H1 (cell line): ENCODE data around the gene ELMOD1. TPM values are rescaled to one million over a fixed set of nuclear protein-coding genes. Genes with fewer than 3 reads are reported as not detected.

Experiments
- CTCF ChIA-PET: fragments of 300-600 bp; sonication (Branson Sonifier 250); formaldehyde crosslinking; loops from one replicate; lab custom pipeline; 2021; ENCODE audit not compliant: partially characterized antibody; lab: Charles Lee
- POLR2A ChIA-PET: fragments of 300-600 bp; sonication (Branson Sonifier 250); formaldehyde crosslinking; loops from one replicate; lab custom pipeline; 2021; ENCODE audit warnings: inconsistent platforms; ENCODE audit not compliant: partially characterized antibody; lab: Charles Lee
- DNase-seq, 2 experiments: peaks; one replicate each; pipeline versions ENCODE4 v3.0.0 to v3.0.0-alpha.2; 2010 to 2022; ENCODE audit warnings: low spot score in 2 of 2, low read depth in 1 of 2, mixed read lengths in 1 of 2
- FAIRE-seq: peaks from 2 replicates; lab custom pipeline; 2011; peaks lifted over from hg19 to GRCh38; lab: Jason Lieb, UNC
- H2AFZ ChIP-seq: 2 replicates; pipeline ENCODE4 v1.8.1; 2012; ENCODE audit warnings: low read length, inconsistent platforms
- H2AK5ac ChIP-seq: 2 replicates; pipeline ENCODE4 v1.6.1; 2013; ENCODE audit warnings: low read depth, low read length
- H2BK120ac ChIP-seq: replicated peaks from 2 replicates; pipeline ENCODE3; 2013; ENCODE audit warnings: low read depth, low read length, inconsistent platforms
- H2BK12ac ChIP-seq: 2 replicates; pipeline ENCODE4 v1.6.1; 2013; ENCODE audit warnings: low read depth, low read length
- H2BK15ac ChIP-seq: 2 replicates; pipeline ENCODE4 v1.6.1; 2013; ENCODE audit warnings: low read length
- H2BK20ac ChIP-seq: 2 replicates; pipeline ENCODE4 v1.6.1; 2013; ENCODE audit warnings: low read length
- H2BK5ac ChIP-seq: 2 replicates; pipeline ENCODE4 v1.6.1; 2013; ENCODE audit warnings: low read depth, low read length
- H3K14ac ChIP-seq: 2 replicates; pipeline ENCODE4 v1.6.1; 2013; ENCODE audit warnings: inconsistent platforms; ENCODE audit not compliant: insufficient read length
- H3K18ac ChIP-seq: 2 replicates; pipeline ENCODE4 v1.6.1; 2013; ENCODE audit warnings: low read length; ENCODE audit errors: extremely low read depth
- H3K23ac ChIP-seq: 2 replicates; pipeline ENCODE4 v1.6.1; 2013; ENCODE audit warnings: inconsistent platforms; ENCODE audit not compliant: insufficient read length
- H3K23me2 ChIP-seq: 2 replicates; pipeline ENCODE4 v1.6.1; 2013; ENCODE audit warnings: low read depth, low read length
- H3K27ac ChIP-seq: 2 replicates; pipeline ENCODE4 v1.6.1; 2011; ENCODE audit warnings: low read depth, low read length, inconsistent platforms
- H3K27me3 ChIP-seq, 4 experiments: replicated peaks in 1 of 4; 1 replicate in 1 of 4; 2 replicates in 3 of 4; pipeline versions ENCODE4 v1.6.1 to v1.8.1; 2011 to 2013; ENCODE audit warnings: low read length in 3 of 4, mild to moderate bottlenecking in 3 of 4, inconsistent platforms in 2 of 4, mixed read lengths in 2 of 4, moderate library complexity in 1 of 4; ENCODE audit not compliant: control insufficient read depth in 3 of 4, insufficient read depth in 3 of 4; ENCODE audit errors: extremely low read depth in 1 of 4
- H3K36me3 ChIP-seq, 4 experiments: 2 replicates each; pipeline versions ENCODE4 v1.6.1 to v1.8.1; 2011 to 2013; ENCODE audit warnings: mild to moderate bottlenecking in 4 of 4, low read length in 3 of 4, moderate library complexity in 2 of 4, control low read depth in 1 of 4, inconsistent platforms in 1 of 4; ENCODE audit not compliant: insufficient read depth in 4 of 4, control insufficient read depth in 2 of 4
- H3K4ac ChIP-seq: replicated peaks from 2 replicates; pipeline ENCODE3; 2013; ENCODE audit warnings: low read length, low read depth, mixed read lengths, inconsistent platforms; ENCODE audit not compliant: insufficient read length
- H3K4me1 ChIP-seq, 4 experiments: replicated peaks in 1 of 4; 1 replicate in 1 of 4; 2 replicates in 3 of 4; pipeline versions ENCODE4 v1.6.1 to v1.8.1; 2011 to 2013; ENCODE audit warnings: low read length in 3 of 4, inconsistent platforms in 2 of 4, mixed read lengths in 1 of 4; ENCODE audit not compliant: insufficient read depth in 4 of 4, control insufficient read depth in 3 of 4
- H3K4me2 ChIP-seq, 2 experiments: 2 replicates each; pipeline versions ENCODE4 v1.6.1 to v1.8.1; 2011 to 2013; ENCODE audit warnings: low read depth in 2 of 2, low read length in 2 of 2, control low read depth in 1 of 2, inconsistent platforms in 1 of 2, mild to moderate bottlenecking in 1 of 2; ENCODE audit not compliant: insufficient read depth in 1 of 2
- H3K4me3 ChIP-seq, 4 experiments: fragments of 200-600, 300-600 bp in 1 of 4; sonication (generic), shearing (Covaris generic), sonication (Bioruptor Twin) in 1 of 4; 2 replicates each; pipeline versions ENCODE4 v1.5.1 to v1.8.1; 2011 to 2016; ENCODE audit warnings: low read length in 4 of 4, low read depth in 3 of 4, control low read depth in 2 of 4, inconsistent platforms in 2 of 4, mild to moderate bottlenecking in 2 of 4, mixed read lengths in 1 of 4, moderate library complexity in 1 of 4; ENCODE audit not compliant: insufficient read depth in 2 of 4; ENCODE audit errors: extremely low read depth in 1 of 4
- H3K56ac ChIP-seq: replicated peaks from 2 replicates; pipeline ENCODE3; 2013; ENCODE audit warnings: low read depth, mild to moderate bottlenecking, mixed read lengths, low read length, inconsistent platforms; ENCODE audit not compliant: insufficient read length
- H3K79me1 ChIP-seq: 2 replicates; pipeline ENCODE4 v1.6.1; 2013; ENCODE audit warnings: low read depth, low read length, control low read depth
- H3K79me2 ChIP-seq, 2 experiments: 2 replicates each; pipeline versions ENCODE4 v1.6.1 to v1.8.1; 2012 to 2013; ENCODE audit warnings: low read length in 2 of 2, mild to moderate bottlenecking in 2 of 2, inconsistent platforms in 1 of 2; ENCODE audit not compliant: insufficient read depth in 2 of 2, control insufficient read depth in 1 of 2
- H3K9ac ChIP-seq, 4 experiments: replicated peaks in 1 of 4; 1 replicate in 1 of 4; 2 replicates in 3 of 4; pipeline versions ENCODE4 v1.6.1 to v1.8.1; 2011 to 2013; ENCODE audit warnings: low read depth in 3 of 4, low read length in 3 of 4, control low read depth in 2 of 4, mild to moderate bottlenecking in 2 of 4, moderate library complexity in 2 of 4, inconsistent platforms in 1 of 4; ENCODE audit errors: extremely low read depth in 1 of 4
- H3K9me3 ChIP-seq, 2 experiments: 2 replicates each; pipeline versions ENCODE4 v1.6.1 to v1.8.1; 2012 to 2013; ENCODE audit warnings: mild to moderate bottlenecking in 2 of 2, moderate library complexity in 2 of 2, control low read depth in 1 of 2, inconsistent platforms in 1 of 2, low read depth in 1 of 2, low read length in 1 of 2, mixed read lengths in 1 of 2; ENCODE audit not compliant: insufficient read depth in 2 of 2
- H4K20me1 ChIP-seq, 2 experiments: replicated peaks in 1 of 2; 2 replicates each; pipeline versions ENCODE3 to v1.8.1; 2011 to 2013; ENCODE audit warnings: inconsistent platforms in 2 of 2, low read length in 2 of 2, mild to moderate bottlenecking in 1 of 2; ENCODE audit not compliant: insufficient read depth in 2 of 2, control insufficient read depth in 1 of 2
- H4K5ac ChIP-seq: 2 replicates; pipeline ENCODE4 v1.6.1; 2013; ENCODE audit warnings: low read length, low read depth, mixed read lengths, inconsistent platforms; ENCODE audit not compliant: insufficient read length
- H4K8ac ChIP-seq: 2 replicates; pipeline ENCODE4 v1.8.0; 2013; ENCODE audit warnings: mild to moderate bottlenecking, moderate library complexity, low read length, inconsistent platforms; ENCODE audit not compliant: insufficient read depth; ENCODE audit errors: extremely low read depth
- H4K91ac ChIP-seq: replicated peaks from 2 replicates; pipeline ENCODE3; 2013; ENCODE audit warnings: low read length, mixed read lengths, inconsistent platforms; ENCODE audit not compliant: insufficient read length
- ATF3 ChIP-seq: IDR thresholded peaks from 2 replicates; pipeline ENCODE4 v1.6.1; 2011; ENCODE audit warnings: low read depth, mild to moderate bottlenecking, low read length; ENCODE audit not compliant: insufficient read depth
- CTCF ChIP-seq, 3 experiments: IDR thresholded peaks; 1 replicate in 2 of 3; 2 replicates in 1 of 3; pipeline versions ENCODE4 v1.5.1 to v1.6.1; 2011; ENCODE audit warnings: low read length in 3 of 3, mild to moderate bottlenecking in 3 of 3, inconsistent platforms in 2 of 3, low read depth in 1 of 3, moderate library complexity in 1 of 3; ENCODE audit not compliant: insufficient read depth in 1 of 3; ENCODE audit errors: control extremely low read depth in 1 of 3
- EGR1 ChIP-seq: IDR thresholded peaks from 2 replicates; pipeline ENCODE4 v1.6.1; 2011; ENCODE audit warnings: low read depth, low read length, borderline replicate concordance
- FOSL1 ChIP-seq: IDR thresholded peaks from 2 replicates; pipeline ENCODE4 v1.6.1; 2011; ENCODE audit warnings: mild to moderate bottlenecking, low read depth, low read length, moderate library complexity; ENCODE audit not compliant: insufficient read depth
- KDM1A ChIP-seq: fragments of 200-600, 300-600 bp; sonication (generic); IDR thresholded peaks from 2 replicates; pipeline ENCODE4 v1.7.1; 2016; ENCODE audit warnings: mild to moderate bottlenecking, low read length, borderline replicate concordance
- POU5F1 ChIP-seq: IDR thresholded peaks from 2 replicates; pipeline ENCODE4 v1.6.1; 2011; ENCODE audit warnings: low read depth, mild to moderate bottlenecking, low read length, moderate library complexity
- RNF2 ChIP-seq: fragments of 200-900, 300-1000 bp; sonication (generic); IDR thresholded peaks from 2 replicates; pipeline ENCODE4 v1.7.1; 2016; ENCODE audit warnings: borderline replicate concordance, low read depth, mild to moderate bottlenecking, antibody characterized with exemption, low read length; ENCODE audit not compliant: poor library complexity, severe bottlenecking; ENCODE audit errors: missing control alignments
- SIX5 ChIP-seq: IDR thresholded peaks from 2 replicates; pipeline ENCODE4 v1.6.1; 2011; ENCODE audit warnings: mild to moderate bottlenecking, low read depth, low read length
- TAF7 ChIP-seq: optimal IDR thresholded peaks from 2 replicates; pipeline ENCODE3; 2011; ENCODE audit warnings: low read depth, mild to moderate bottlenecking, inconsistent platforms, low read length, moderate library complexity, borderline replicate concordance
- YY1 ChIP-seq: IDR thresholded peaks from 2 replicates; pipeline ENCODE4 v1.6.1; 2011; ENCODE audit warnings: low read depth, mild to moderate bottlenecking, low read length
- WGBS, 2 experiments: shearing (Covaris generic) in 1 of 2; methylation state at CpG; one replicate each; pipeline versions ENCODE4 v1.1.6 to v1.1.7; 2013 to 2015; ENCODE audit warnings: low lambda C conversion rate in 2 of 2, mixed read lengths in 2 of 2, inconsistent platforms in 1 of 2, low coverage in 1 of 2, missing lambda C conversion rate in 1 of 2; ENCODE audit not compliant: insufficient replicate concordance in 2 of 2, insufficient coverage in 1 of 2, insufficient read length in 1 of 2; ENCODE audit errors: extremely low coverage in 1 of 2, missing lambda C conversion rate in 1 of 2; 5-methylcytosine and 5-hydroxymethylcytosine counted together
- polyA plus RNA-seq, 7 experiments: library from polyadenylated mRNA; depleted of rRNA in 3 of 7; stranded (reverse) in 5 of 7; unstranded in 2 of 7; fragments of >200 nt in 5 of 7; fragments of 200-250 nt in 2 of 7; gene quantifications; 1 replicate in 5 of 7; 2 replicates in 1 of 7; 4 replicates in 1 of 7; pipeline versions ENCODE4 v1.2.1 to v1.2.3, GENCODE V29; 2011 to 2013; ENCODE audit warnings: missing spikeins in 2 of 7, mixed read lengths in 2 of 7
- total RNA-seq: library from RNA; stranded (reverse); fragmentation: NEBNext Ultra II Directional; extraction: Animal tissue kit (Norgen Biotek cat#: 25700); gene quantifications from 2 replicates; pipeline ENCODE4 v1.2.1, GENCODE V29; 2021

Gene ELMOD1
- total and polyA plus RNA-seq, 2 of the 8 experiments (the other 6 are each of a cell fraction or from before 2014, with no cell fraction given): 0.47 to 1.6 TPM

GRCh38 chr11:107682171-107682570, 91.2 kb downstream of the ELMOD1 start:
- no peaks in the 10 kb centered on the region for H3K9me3 ChIP-seq
- no peaks in the 10 kb centered on the region for H3K79me1 ChIP-seq
- H3K4ac ChIP-seq: no peak overlapping the region
- no peak overlapping the region for H4K91ac ChIP-seq
- H3K4me3 ChIP-seq: no peak overlapping the region
- H2BK15ac ChIP-seq: no peak overlapping the region
- H2BK120ac ChIP-seq: no peak overlapping the region
- H3K9ac ChIP-seq: no peak overlapping the region
- DNase-seq (no peak), FAIRE-seq (no peak)
- no peak overlapping the region for H3K23ac ChIP-seq
- no peak overlapping the region for H3K4me2 ChIP-seq
- no peak overlapping the region; the same call in 1 of the 2 replicates for H4K8ac ChIP-seq
- no peak overlapping the region for H3K18ac ChIP-seq
- no peaks in the 10 kb centered on the region for H3K36me3 ChIP-seq
- no peak overlapping the region for H2BK12ac ChIP-seq
- CTCF ChIA-PET: interaction anchor here (1.2 to 12.9 kb wide), 9 partner anchors 12 to 134 kb away, joined by 3 to 398 read pairs (median 7); partner anchors contain the start of gene ALKBH8
- 86% methylated on average over 4 of the region's 4 CpGs; no CpG with 5 or more reads in 1 of the 2 experiments for WGBS, 2 experiments
- H4K5ac ChIP-seq: no peak overlapping the region
- no peak overlapping the region for H2BK20ac ChIP-seq
- H2AFZ ChIP-seq: no peak overlapping the region
- no peak overlapping the region for H3K14ac ChIP-seq
- no peaks in the 10 kb centered on the region for H4K20me1 ChIP-seq
- no peak overlapping the region for H2BK5ac ChIP-seq
- no peaks in the 10 kb centered on the region for H3K27me3 ChIP-seq
- no peaks in the 10 kb centered on the region for H3K79me2 ChIP-seq
- POLR2A ChIA-PET: no interaction called here
- no peaks in the 10 kb centered on the region for H3K23me2 ChIP-seq
- no peak overlapping the region for H2AK5ac ChIP-seq
- H3K4me1 ChIP-seq: no peaks in the 10 kb centered on the region
- H3K56ac ChIP-seq: no peak overlapping the region
- no peak overlapping the region for H3K27ac ChIP-seq
- TF ChIP-seq KDM1A (no peak), CTCF (IDR thresholded peaks at IDR 0.05; ENCODE audit: control extremely low read depth in 1 of 3, insufficient read depth in 1 of 3, low read depth in 1 of 3, low read length in 3 of 3) (no peak), FOSL1 (no peak), ATF3 (no peak), YY1 (no peak), POU5F1 (no peak), SIX5 (no peak), TAF7 (no peak), EGR1 (no peak), RNF2 (no peak)
